Nephron progenitor cell (in vitro differentiated cells): ENCODE measurements around the gene CSDE1.
"Not testable (repeated sequence)": the region's sequence is repeated elsewhere in the genome, so short reads cannot be mapped to it uniquely, and the experiment has no call there.

ENCODE experiments used
- DNase-seq: peaks from one replicate; pipeline ENCODE4 v3.0.0; 2021
- H3K27ac Mint-ChIP-seq: 2 replicates; pipeline ENCODE4 v1.8.0; 2021; ENCODE audit warnings: mild to moderate bottlenecking, moderate library complexity, mixed read lengths
- H3K27me3 Mint-ChIP-seq: 2 replicates; pipeline ENCODE4 v1.8.0; 2021; ENCODE audit warnings: mild to moderate bottlenecking, low read depth, mixed read lengths; ENCODE audit not compliant: poor library complexity
- H3K36me3 Mint-ChIP-seq: 2 replicates; pipeline ENCODE4 v1.8.0; 2021; ENCODE audit warnings: low read depth, mixed read lengths
- H3K4me1 Mint-ChIP-seq: 2 replicates; pipeline ENCODE4 v1.8.0; 2021; ENCODE audit warnings: mixed read lengths
- H3K4me3 Mint-ChIP-seq: 2 replicates; pipeline ENCODE4 v1.8.0; 2021; ENCODE audit warnings: mild to moderate bottlenecking, moderate library complexity, mixed read lengths
- H3K9me3 Mint-ChIP-seq: 2 replicates; pipeline ENCODE4 v1.8.0; 2021; ENCODE audit warnings: mild to moderate bottlenecking, moderate library complexity, mixed read lengths
- CTCF ChIP-seq: fragments of 200-600 bp; sonication (generic); IDR thresholded peaks from 2 replicates; pipeline ENCODE4 v1.5.0; 2021; ENCODE audit warnings: antibody characterized with exemption

The CSDE1 gene

GRCh38 chr1:114780344-114781226 is 22.8 kb upstream of the CSDE1 start, which contains the start of gene SIKE1:
Gene SIKE1 (minus strand): TSS chr1:114780685. CDS start chr1:114780607, 78 bp downstream.
- TF ChIP-seq CTCF: no peak
- Mint-ChIP-seq H3K27me3 (peaks cover 42% of the 10 kb centered on the region), H3K36me3 (peaks cover 32% of the 10 kb centered on the region), H3K4me3 (peak within 1 kb of the TSS; percentile 99), H3K4me1 (peaks cover 19% of the 10 kb centered on the region), H3K9me3 (peaks cover 17% of the 10 kb centered on the region), H3K27ac (peak within 1 kb of the TSS; percentile 100)
- peak; percentile 84 for DNase-seq

- Mint-ChIP-seq H3K27me3 (peaks cover 34% of the 10 kb centered on the region), H3K27ac (peak overlapping the region; percentile 100), H3K36me3 (peaks cover 33% of the 10 kb centered on the region), H3K9me3 (peaks cover 8% of the 10 kb centered on the region), H3K4me3 (peak overlapping the region; percentile 99), H3K4me1 (peaks cover 19% of the 10 kb centered on the region)
- no peak for TF ChIP-seq CTCF
- DNase-seq: no peak
Measured at GRCh38 chr1:114779722-114780121, 21.9 kb upstream of the CSDE1 start.

GRCh38 chr1:114776726-114777125 is 18.9 kb upstream of the CSDE1 start:
- DNase-seq, H3K27ac Mint-ChIP-seq, H3K4me3 Mint-ChIP-seq, H3K27me3 Mint-ChIP-seq, H3K9me3 Mint-ChIP-seq: not testable (repeated sequence)
- Mint-ChIP-seq H3K36me3 (peaks cover 55% of the 10 kb centered on the region), H3K4me1 (peaks cover 19% of the 10 kb centered on the region)

- H3K27me3 Mint-ChIP-seq: no peaks in the 10 kb centered on the region
Measured at GRCh38 chr1:114771992-114772391, 14.2 kb upstream of the CSDE1 start.

GRCh38 chr1:114770989-114771388 is 13.2 kb upstream of the CSDE1 start:
- Mint-ChIP-seq H3K9me3 (no peaks in the 10 kb centered on the region), H3K4me1 (no peaks in the 10 kb centered on the region), H3K36me3 (peaks cover 39% of the 10 kb centered on the region), H3K27ac (no peak overlapping the region), H3K4me3 (no peak overlapping the region), H3K27me3 (peaks cover 3% of the 10 kb centered on the region)
- no peak for TF ChIP-seq CTCF
- no peak for DNase-seq

More at GRCh38 chr1:114771992-114772391, 14.2 kb upstream of the CSDE1 start:
- no peak for TF ChIP-seq CTCF
- H3K27ac Mint-ChIP-seq: no peak overlapping the region
- H3K36me3 Mint-ChIP-seq: peaks cover 49% of the 10 kb centered on the region
- no peak overlapping the region for H3K4me3 Mint-ChIP-seq
- H3K9me3 Mint-ChIP-seq: no peaks in the 10 kb centered on the region
- DNase-seq: no peak
- no peaks in the 10 kb centered on the region for H3K4me1 Mint-ChIP-seq

GRCh38 chr1:114764689-114765088 is 6.9 kb upstream of the CSDE1 start:
- Mint-ChIP-seq H3K4me3 (no peak overlapping the region), H3K27me3 (peaks cover 12% of the 10 kb centered on the region), H3K36me3 (peaks cover 12% of the 10 kb centered on the region), H3K4me1 (no peaks in the 10 kb centered on the region), H3K27ac (no peak overlapping the region), H3K9me3 (no peaks in the 10 kb centered on the region)
- DNase-seq: no peak
- no peak for TF ChIP-seq CTCF
